H9 (cell line): ENCODE results near the gene SDK1. TPM values are rescaled to one million over a fixed set of nuclear protein-coding genes. Genes with fewer than 3 reads are reported as not detected.

ENCODE experiments used
- DNase-seq: peaks from one replicate; pipeline ENCODE4 v3.0.0-alpha.2; 2017
- H2AFZ ChIP-seq: one replicate; pipeline ENCODE4 v1.6.1; 2013; ENCODE audit warnings: mild to moderate bottlenecking, low read length, control low read depth, moderate library complexity
- H2AK5ac ChIP-seq: 2 replicates; pipeline ENCODE4 v1.6.1; 2013; ENCODE audit warnings: low read length, control low read depth, mixed read lengths; ENCODE audit not compliant: insufficient read length
- H2BK120ac ChIP-seq: one replicate; pipeline ENCODE4 v1.6.1; 2013; ENCODE audit warnings: low read depth, mild to moderate bottlenecking, low read length, control low read depth, inconsistent platforms; ENCODE audit not compliant: poor library complexity, severe bottlenecking
- H2BK12ac ChIP-seq: 2 replicates; pipeline ENCODE4 v1.6.1; 2013; ENCODE audit warnings: low read length, control low read depth, mixed read lengths, low read depth; ENCODE audit not compliant: insufficient read length
- H2BK15ac ChIP-seq: 2 replicates; pipeline ENCODE4 v1.6.1; 2013; ENCODE audit warnings: low read depth, low read length, control low read depth
- H2BK20ac ChIP-seq: one replicate; pipeline ENCODE4 v1.6.1; 2013; ENCODE audit warnings: low read depth, mild to moderate bottlenecking, low read length, control low read depth, inconsistent platforms; ENCODE audit not compliant: poor library complexity, severe bottlenecking
- H2BK5ac ChIP-seq: 2 replicates; pipeline ENCODE4 v1.6.1; 2013; ENCODE audit warnings: low read length, control low read depth, mixed read lengths; ENCODE audit not compliant: insufficient read length
- H3K14ac ChIP-seq: 2 replicates; pipeline ENCODE4 v1.6.1; 2013; ENCODE audit warnings: low read length, control low read depth; ENCODE audit not compliant: insufficient read depth
- H3K18ac ChIP-seq: 2 replicates; pipeline ENCODE4 v1.6.1; 2013; ENCODE audit warnings: low read depth, mild to moderate bottlenecking, mixed read lengths, low read length, control low read depth; ENCODE audit not compliant: insufficient read length
- H3K23ac ChIP-seq: 2 replicates; pipeline ENCODE4 v1.6.1; 2013; ENCODE audit warnings: low read length, control low read depth, mixed read lengths, low read depth; ENCODE audit not compliant: insufficient read length
- H3K23me2 ChIP-seq: 2 replicates; pipeline ENCODE4 v1.6.1; 2013; ENCODE audit warnings: low read depth, mild to moderate bottlenecking, mixed read lengths, low read length, control low read depth; ENCODE audit not compliant: insufficient read length, poor library complexity, severe bottlenecking
- H3K27ac ChIP-seq: 2 replicates; pipeline ENCODE4 v1.5.1; 2013; ENCODE audit warnings: low read length, control low read depth, mixed read lengths, low read depth; ENCODE audit not compliant: insufficient read length
- H3K27me3 ChIP-seq: 2 replicates; pipeline ENCODE4 v1.6.1; 2013; ENCODE audit warnings: low read length, control low read depth, inconsistent platforms; ENCODE audit not compliant: insufficient read depth
- H3K4ac ChIP-seq: 2 replicates; pipeline ENCODE4 v1.6.1; 2013; ENCODE audit warnings: low read depth, mild to moderate bottlenecking, control low read depth, inconsistent platforms, low read length, moderate library complexity
- H3K4me1 ChIP-seq: 2 replicates; pipeline ENCODE4 v1.6.1; 2013; ENCODE audit warnings: low read length, control low read depth, inconsistent platforms; ENCODE audit not compliant: insufficient read depth
- H3K4me2 ChIP-seq: 2 replicates; pipeline ENCODE4 v1.6.1; 2013; ENCODE audit warnings: low read length, control low read depth, mixed read lengths; ENCODE audit not compliant: insufficient read length, insufficient read depth
- H3K56ac ChIP-seq: 2 replicates; pipeline ENCODE4 v1.6.1; 2013; ENCODE audit warnings: low read depth, mild to moderate bottlenecking, mixed read lengths, low read length, control low read depth; ENCODE audit not compliant: insufficient read length
- H3K79me1 ChIP-seq: 2 replicates; pipeline ENCODE4 v1.6.1; 2013; ENCODE audit warnings: low read depth, mild to moderate bottlenecking, moderate library complexity, low read length, control low read depth, inconsistent platforms; ENCODE audit not compliant: insufficient read depth, poor library complexity, severe bottlenecking
- H3K79me2 ChIP-seq: 2 replicates; pipeline ENCODE4 v1.6.1; 2013; ENCODE audit warnings: low read length, control low read depth, inconsistent platforms; ENCODE audit not compliant: insufficient read depth
- H3K9ac ChIP-seq: 2 replicates; pipeline ENCODE4 v1.6.1; 2013; ENCODE audit warnings: low read length, control low read depth, mixed read lengths; ENCODE audit not compliant: insufficient read length; ENCODE audit errors: extremely low read depth
- H3K9me3 ChIP-seq: one replicate; pipeline ENCODE4 v1.6.1; 2013; ENCODE audit warnings: low read depth, low read length, inconsistent platforms; ENCODE audit not compliant: control insufficient read depth
- H3T11ph ChIP-seq: one replicate; pipeline ENCODE4 v1.6.1; 2013; ENCODE audit warnings: mild to moderate bottlenecking, low read length, control low read depth, inconsistent platforms
- H4K20me1 ChIP-seq: one replicate; pipeline ENCODE4 v1.6.1; 2013; ENCODE audit not compliant: control insufficient read depth, insufficient read length, insufficient read depth
- H4K5ac ChIP-seq: 2 replicates; pipeline ENCODE4 v1.6.1; 2013; ENCODE audit warnings: low read depth, mild to moderate bottlenecking, mixed read lengths, low read length, control low read depth; ENCODE audit not compliant: insufficient read length
- H4K8ac ChIP-seq: replicated peaks from 2 replicates; pipeline ENCODE4 v1.6.1; 2013; ENCODE audit warnings: low read length, control low read depth, mixed read lengths, low read depth; ENCODE audit not compliant: insufficient read length
- H4K91ac ChIP-seq: 2 replicates; pipeline ENCODE4 v1.6.1; 2013; ENCODE audit warnings: low read depth, mild to moderate bottlenecking, moderate library complexity, mixed read lengths, low read length, control low read depth; ENCODE audit not compliant: insufficient read length
- H3K27ac Mint-ChIP-seq, 3 experiments: 2 replicates in 2 of 3; 3 replicates in 1 of 3; pipeline ENCODE4 v1.8.0; 2020 to 2021; ENCODE audit warnings: mixed read lengths in 3 of 3, mild to moderate bottlenecking in 1 of 3, moderate library complexity in 1 of 3
- H3K27me3 Mint-ChIP-seq: 2 replicates; pipeline ENCODE4 v1.8.0; 2021; ENCODE audit warnings: low read depth, mild to moderate bottlenecking, moderate library complexity, mixed read lengths
- H3K36me3 Mint-ChIP-seq, 3 experiments: 2 replicates in 2 of 3; 3 replicates in 1 of 3; pipeline ENCODE4 v1.8.0; 2020 to 2021; ENCODE audit warnings: low read depth in 3 of 3, mixed read lengths in 3 of 3; ENCODE audit not compliant: insufficient read depth in 1 of 3
- H3K4me1 Mint-ChIP-seq, 2 experiments: 2 replicates each; pipeline ENCODE4 v1.8.0; 2020; ENCODE audit warnings: mixed read lengths in 2 of 2
- H3K4me3 Mint-ChIP-seq, 2 experiments: 2 replicates in 1 of 2; 3 replicates in 1 of 2; pipeline ENCODE4 v1.8.0; 2020 to 2021; ENCODE audit warnings: mild to moderate bottlenecking in 2 of 2, mixed read lengths in 2 of 2, moderate library complexity in 1 of 2
- H3K9me3 Mint-ChIP-seq, 2 experiments: 2 replicates in 1 of 2; 3 replicates in 1 of 2; pipeline ENCODE4 v1.8.0; 2020; ENCODE audit warnings: mild to moderate bottlenecking in 2 of 2, mixed read lengths in 2 of 2, moderate library complexity in 1 of 2
- CTCF ChIP-seq: fragments of 200-600 bp; sonication (generic); conservative IDR thresholded peaks from 3 replicates; pipeline ENCODE4 v1.8.0; 2021; ENCODE audit warnings: antibody characterized with exemption, mild to moderate bottlenecking
- WGBS: extraction: QIAGEN DNeasy Blood & Tissue Kit; methylation state at CpG from one replicate; pipeline ENCODE4 v1.1.7; 2013; ENCODE audit warnings: missing lambda C conversion rate, low lambda C conversion rate, mixed read lengths; ENCODE audit not compliant: insufficient read length; ENCODE audit errors: extremely low coverage; 5-methylcytosine and 5-hydroxymethylcytosine counted together
- total RNA-seq: library from RNA; stranded (reverse); gene quantifications from 2 replicates; pipeline ENCODE4 v1.2.1, GENCODE V29; 2021

Gene SDK1
- total RNA-seq, 1 experiment from 2014 or later, result 8.7 TPM

DNA sequence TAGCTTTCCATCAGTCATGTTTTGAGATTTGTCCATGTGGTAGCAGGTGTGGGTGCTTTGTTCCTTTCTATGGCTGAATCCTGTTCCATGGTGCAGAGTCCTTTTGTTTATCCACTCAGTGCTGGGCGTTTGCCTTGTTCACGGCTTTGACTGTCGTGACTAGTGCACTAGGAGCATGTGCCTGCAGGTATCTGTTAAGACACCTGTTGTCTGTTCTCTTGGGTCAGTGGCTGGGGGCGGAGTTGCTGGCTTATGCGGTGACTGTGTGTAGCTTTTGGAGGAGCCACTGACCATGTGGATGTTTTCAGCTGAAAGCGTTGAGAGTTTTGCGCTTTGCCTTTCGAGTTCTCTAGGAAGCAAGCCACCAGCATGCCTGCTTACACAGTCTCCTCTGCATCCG is 807.9 kb downstream of the SDK1 start:
- Mint-ChIP-seq H3K9me3 (no peaks in the 10 kb centered on the region), H3K27ac (no peak overlapping the region; a peak in 1 of 7 replicates), H3K4me3 (no peak overlapping the region), H3K36me3 (peaks cover 0 to 5% (median 0%) of the 10 kb centered on the region in 3 experiments; a peak in 3 of 7 replicates), H3K27me3 (peaks cover 2% of the 10 kb centered on the region), H3K4me1 (peaks cover 3 to 4% of the 10 kb centered on the region in 2 experiments)
- Histone ChIP-seq H3K56ac (no peak overlapping the region), H3K9ac (no peak overlapping the region), H4K20me1 (no peaks in the 10 kb centered on the region), H3K14ac (no peak overlapping the region), H4K91ac (no peak overlapping the region), H3K9me3 (no peaks in the 10 kb centered on the region), H3K4ac (no peak overlapping the region), H3K4me2 (no peak overlapping the region), H3K18ac (no peak overlapping the region), H2BK20ac (no peak overlapping the region), H2BK5ac (no peak overlapping the region), H3K79me2 (no peaks in the 10 kb centered on the region), H2AK5ac (no peak overlapping the region), H2BK12ac (no peak overlapping the region), H3K23me2 (no peaks in the 10 kb centered on the region), H3K27me3 (no peaks in the 10 kb centered on the region), H2AFZ (no peak overlapping the region), H4K8ac (no peak overlapping the region), H3K4me1 (no peaks in the 10 kb centered on the region), H3K79me1 (no peaks in the 10 kb centered on the region), H3K27ac (no peak overlapping the region), H2BK120ac (no peak overlapping the region), H2BK15ac (no peak overlapping the region), H3K23ac (no peak overlapping the region), H3T11ph (no peak overlapping the region), H4K5ac (no peak overlapping the region)
- no peak for DNase-seq
- no peak for TF ChIP-seq CTCF
- WGBS, result no CpG with 5 or more reads among the region's 9 CpGs
